Left cardiac atrium (tissue), 4 donors: ENCODE measurements around the gene C1QTNF8. TPM values are rescaled to one million over a fixed set of nuclear protein-coding genes. Genes with fewer than 3 reads are reported as not detected.
A peak's percentile ranks its signal among the peaks of the same experiment; 100 is the strongest.
"Not testable (repeated sequence)": the region's sequence is repeated elsewhere in the genome, so short reads cannot be mapped to it uniquely, and the experiment has no call there.

Source experiments
- ATAC-seq, 2 donors: fragments of 200-7000 bp; cut with Tn5 transposase; one replicate each; pipeline ENCODE4 v1.9.1; 2020; ENCODE audit warnings: mild to moderate bottlenecking in 2 of 2, moderate library complexity in 2 of 2
- DNase-seq: peaks from one replicate; pipeline ENCODE4 v3.0.0-alpha.2; 2020
- intact Hi-C, 2 donors: fragments of 100-400 bp; cut with DNase I; formaldehyde crosslinking; loops; one replicate each; pipeline versions ENCODE4 v1.14.1 to v1.15.1; 2022 to 2023
- total RNA-seq, 2 donors: library from RNA; stranded (reverse); fragmentation: NEBNext Ultra II Directional; extraction: Animal tissue kit (Norgen Biotek cat#: 25700); gene quantifications; one replicate each; pipeline ENCODE4 v1.2.1, GENCODE V29; 2021
- donor health status: DM: no; HTN: yes; CAD: no.
- donor health status: DM: no; HTN: yes; CAD: no; lungs with severe emphysema.
- donor health status: DM: yes; HTN: yes; CAD: no.
- donor health status: Dilated cardiomyopathy.

Gene C1QTNF8
- total RNA-seq, 2 donors from 2014 or later, result not detected

GRCh38 chr16:1098266-1098991 is 2.4 kb upstream of the C1QTNF8 start:
- DNase-seq, result no peak
- intact Hi-C loops, result no loop called here
- ATAC-seq, result peak; percentile 17 to 22

- ATAC-seq, result peak; percentile 86 to 93
- intact Hi-C loops, result no loop called here
- peak; percentile 78 for DNase-seq
Measured at GRCh38 chr16:1097800-1098199, 1.8 kb upstream of the C1QTNF8 start.

DNA sequence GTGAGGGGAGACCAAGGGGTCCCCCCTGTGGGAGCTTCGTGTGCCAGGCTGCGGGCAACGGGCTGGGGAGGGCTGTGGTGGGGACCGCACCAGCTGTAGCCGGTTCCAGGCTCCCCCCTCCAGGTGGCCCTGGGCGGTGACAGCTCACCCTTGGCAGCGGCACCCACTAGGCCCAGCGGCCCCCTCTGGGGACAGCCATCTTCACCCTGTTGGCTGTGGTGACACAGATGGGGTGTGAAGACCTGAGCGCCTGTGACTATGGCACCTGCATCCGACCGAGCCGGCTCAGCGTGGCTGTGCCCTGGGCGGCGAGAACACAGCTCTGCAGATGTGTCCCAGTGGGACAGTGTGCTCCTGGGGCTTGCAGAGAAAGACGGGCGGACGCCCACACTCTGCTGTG is 1.1 kb upstream of the C1QTNF8 start:
- DNase-seq, result no peak
- intact Hi-C loops, result no loop called here
- peak; percentile 14 to 18 for ATAC-seq

DNA sequence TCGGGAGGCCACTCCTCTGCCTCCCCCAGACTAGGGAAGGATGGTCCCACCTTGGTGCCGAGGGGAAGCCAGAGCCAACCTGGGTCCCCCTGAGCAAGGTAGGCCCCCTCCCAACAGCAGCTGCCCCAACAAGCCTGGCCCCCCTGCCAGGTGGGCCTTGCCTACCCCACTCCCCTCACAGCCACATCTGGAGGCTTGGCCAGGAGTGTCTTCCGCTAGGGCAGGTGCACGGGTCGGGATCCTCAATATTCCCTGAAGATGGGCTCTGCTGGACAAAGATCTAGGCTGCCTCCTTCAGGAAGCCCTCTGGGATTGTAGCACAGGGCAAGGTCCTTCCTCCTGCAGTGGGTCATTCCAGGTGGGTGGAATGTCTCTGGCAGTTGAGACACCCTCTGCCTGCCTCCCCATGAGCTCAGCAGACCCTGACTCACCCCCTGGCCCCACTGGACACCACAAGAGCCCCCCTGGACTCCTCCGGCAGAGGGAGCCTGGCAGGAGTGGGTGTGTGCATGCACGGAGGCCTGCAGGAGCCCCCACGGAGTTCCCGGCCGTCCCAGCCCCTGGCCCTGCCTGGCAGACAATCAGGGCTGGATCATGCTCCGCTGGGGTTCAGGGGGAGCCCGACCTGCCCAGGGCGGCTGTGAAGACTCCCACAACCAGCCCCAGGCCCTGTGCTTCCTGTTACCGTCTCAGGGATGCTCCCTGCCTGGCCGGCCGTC is 435 bp downstream of the C1QTNF8 start:
- intact Hi-C loops, result no loop called here
- DNase-seq (no peak), ATAC-seq (no peak)

GRCh38 chr16:1094601-1095449 is 1.2 kb downstream of the C1QTNF8 start:
- DNase-seq (no peak), ATAC-seq (no peak)
- intact Hi-C loops, result no loop called here

DNA sequence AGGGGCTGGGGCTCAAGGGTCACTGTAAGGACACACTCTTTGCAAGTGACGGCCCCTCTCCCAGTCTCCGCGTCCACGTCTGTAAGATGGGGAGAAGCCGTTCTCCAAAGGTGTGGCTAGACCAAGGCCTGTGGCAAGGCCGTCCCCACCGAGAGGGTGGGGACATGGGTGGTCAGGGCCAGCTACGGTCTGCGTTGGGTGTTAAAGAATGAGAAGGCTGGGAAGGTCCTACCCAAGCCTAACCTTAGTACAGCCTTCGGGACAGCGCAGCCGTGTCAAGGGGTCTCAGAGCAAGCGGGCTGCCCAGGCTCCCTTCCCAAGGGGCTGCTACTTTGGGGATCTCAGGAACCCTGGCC is 1.9 kb downstream of the C1QTNF8 start:
- intact Hi-C loops, result no loop called here
- ATAC-seq (no peak), DNase-seq (no peak)

DNA sequence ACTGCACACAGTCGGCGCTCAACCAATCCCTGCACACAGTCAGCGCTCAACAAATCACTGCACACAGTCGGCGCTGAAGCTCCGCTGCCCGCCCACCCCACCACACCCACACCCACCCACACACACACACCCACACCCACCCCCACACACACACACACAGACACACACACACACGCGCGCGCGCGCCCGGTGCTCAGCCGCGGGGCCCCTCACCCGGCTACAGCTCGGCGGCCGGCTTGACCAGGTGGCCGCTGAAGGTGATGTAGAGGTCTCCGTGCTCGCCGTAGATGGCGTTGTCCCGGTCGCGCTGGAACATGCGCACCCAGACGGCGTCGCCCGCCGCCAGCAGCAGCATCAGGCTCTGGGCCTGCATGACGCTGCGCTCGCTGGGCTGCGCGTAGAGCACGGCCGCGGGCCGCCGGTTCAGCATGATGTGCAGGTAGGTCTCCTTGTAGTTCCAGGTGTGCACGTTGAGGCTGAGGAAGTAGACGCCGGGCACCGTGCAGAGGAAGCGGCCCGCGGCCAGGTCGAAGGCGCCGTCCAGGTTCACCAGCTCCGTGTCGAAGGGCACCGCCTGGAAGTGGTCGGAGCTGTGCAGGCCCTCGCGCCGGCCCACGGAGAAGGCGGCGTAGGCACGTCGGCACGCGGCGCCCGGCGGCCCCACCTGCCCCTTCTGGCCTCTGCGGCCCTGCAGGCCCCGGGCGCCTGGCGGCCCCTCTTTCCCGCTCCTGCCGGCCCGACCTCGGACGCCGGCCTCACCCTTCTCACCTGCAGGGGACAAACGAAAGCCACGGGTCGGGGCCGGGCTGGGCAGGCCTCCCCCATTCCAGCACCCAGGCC is 2.5 kb downstream of the C1QTNF8 start:
- ATAC-seq, result no peak
- intact Hi-C loops, result no loop called here
- DNase-seq, result no peak

DNA sequence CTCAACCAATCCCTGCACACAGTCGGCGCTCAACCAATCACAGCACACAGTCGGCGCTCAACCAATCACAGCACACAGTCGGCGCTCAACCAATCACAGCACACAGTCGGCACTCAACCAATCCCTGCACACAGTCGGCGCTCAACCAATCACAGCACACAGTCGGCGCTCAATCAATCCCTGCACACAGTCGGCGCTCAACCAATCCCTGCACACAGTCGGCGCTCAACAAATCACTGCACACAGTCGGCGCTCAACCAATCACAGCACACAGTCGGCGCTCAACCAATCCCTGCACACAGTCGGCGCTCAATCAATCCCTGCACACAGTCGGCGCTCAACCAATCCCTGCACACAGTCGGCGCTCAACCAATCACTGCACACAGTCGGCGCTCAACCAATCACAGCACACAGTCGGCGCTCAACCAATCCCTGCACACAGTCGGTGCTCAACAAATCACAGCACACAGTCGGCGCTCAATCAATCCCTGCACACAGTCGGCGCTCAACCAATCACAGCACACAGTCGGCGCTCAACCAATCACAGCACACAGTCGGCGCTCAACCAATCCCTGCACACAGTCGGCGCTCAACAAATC is 3.3 kb downstream of the C1QTNF8 start:
- DNase-seq, intact Hi-C loops, ATAC-seq: not testable (repeated sequence)

DNA sequence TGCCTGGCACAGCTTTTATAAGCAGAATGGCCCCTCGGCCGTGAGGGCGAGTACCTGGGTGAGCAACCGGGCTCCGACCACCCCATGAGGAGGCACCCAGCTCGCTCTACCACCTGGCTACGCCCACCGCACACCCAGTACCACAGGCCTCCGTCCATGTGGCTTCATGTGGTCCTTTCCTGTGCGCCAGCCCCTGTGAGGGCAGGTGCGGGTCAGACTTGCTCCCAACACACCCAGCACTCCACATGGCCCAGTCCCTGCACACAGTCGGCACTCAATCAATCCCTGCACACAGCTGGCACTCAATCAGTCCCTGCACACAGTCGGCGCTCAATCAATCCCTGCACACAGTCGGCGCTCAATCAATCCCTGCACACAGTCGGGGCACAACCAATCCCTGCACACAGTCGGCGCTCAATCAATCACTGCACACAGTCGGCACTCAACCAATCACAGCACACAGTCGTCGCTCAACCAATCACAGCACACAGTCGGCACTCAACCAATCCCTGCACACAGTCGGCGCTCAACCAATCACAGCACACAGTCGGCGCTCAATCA is 4.0 kb downstream of the C1QTNF8 start:
- intact Hi-C loops, result no loop called here
- DNase-seq, result no peak
- no peak for ATAC-seq

GRCh38 chr16:1090620-1091587 is 5.1 kb downstream of the C1QTNF8 start:
- intact Hi-C loops, result no loop called here
- DNase-seq, result no peak
- ATAC-seq, result peak in 1 of 2 donors; percentile 41

DNA sequence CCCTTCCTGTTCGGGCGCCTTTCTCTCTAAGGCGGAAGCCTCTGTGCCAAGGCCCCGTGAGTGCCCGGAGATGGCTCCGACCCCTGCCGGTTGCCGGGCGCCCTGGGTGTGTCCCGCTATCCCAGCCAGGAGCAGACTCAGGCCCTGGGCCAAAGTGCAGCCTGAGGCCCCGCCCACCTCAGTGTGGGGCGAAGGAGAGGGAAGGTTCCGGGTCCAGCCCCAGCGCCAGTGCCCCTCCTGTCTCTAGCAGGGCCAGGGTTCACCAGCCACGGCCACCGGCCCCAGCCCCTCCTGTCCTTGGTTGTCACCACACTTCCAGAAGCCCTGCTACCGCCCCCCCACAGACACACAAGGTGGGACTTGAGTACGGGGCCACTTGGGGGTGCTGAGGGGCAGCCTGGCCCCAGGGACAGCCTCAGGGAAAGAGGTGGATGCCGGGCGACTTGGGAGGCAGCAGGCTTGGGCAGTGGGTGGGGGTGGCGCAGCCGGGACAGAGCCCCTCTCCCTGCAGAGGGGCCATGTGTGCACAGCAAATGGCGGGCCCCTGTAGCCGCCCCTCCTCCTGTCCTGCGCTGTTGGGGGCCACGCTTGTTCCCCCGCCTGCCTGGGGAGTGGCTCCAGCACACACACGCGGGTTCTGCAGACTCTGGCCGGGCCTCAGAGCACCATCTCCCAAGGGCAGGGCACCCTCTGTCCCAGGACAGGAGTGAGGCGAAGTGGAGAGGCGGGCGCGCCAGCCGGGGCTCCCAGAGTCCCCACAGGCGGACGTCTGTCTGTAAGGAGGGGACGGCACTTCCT is 6.0 kb downstream of the C1QTNF8 start:
- ATAC-seq, result peak; percentile 84 to 92
- peak; percentile 72 for DNase-seq
- intact Hi-C loops, result no loop called here

GRCh38 chr16:1089439-1089821 is 6.6 kb downstream of the C1QTNF8 start:
- intact Hi-C loops, result no loop called here
- ATAC-seq (peak in 1 of 2 donors; percentile 79), DNase-seq (no peak)

GRCh38 chr16:1088295-1089170 is 7.5 kb downstream of the C1QTNF8 start:
- no peak for ATAC-seq
- no peak for DNase-seq
- intact Hi-C loops, result no loop called here

GRCh38 chr16:1086443-1086842 is 9.6 kb downstream of the C1QTNF8 start:
- ATAC-seq, intact Hi-C loops, DNase-seq: not testable (repeated sequence)

DNA sequence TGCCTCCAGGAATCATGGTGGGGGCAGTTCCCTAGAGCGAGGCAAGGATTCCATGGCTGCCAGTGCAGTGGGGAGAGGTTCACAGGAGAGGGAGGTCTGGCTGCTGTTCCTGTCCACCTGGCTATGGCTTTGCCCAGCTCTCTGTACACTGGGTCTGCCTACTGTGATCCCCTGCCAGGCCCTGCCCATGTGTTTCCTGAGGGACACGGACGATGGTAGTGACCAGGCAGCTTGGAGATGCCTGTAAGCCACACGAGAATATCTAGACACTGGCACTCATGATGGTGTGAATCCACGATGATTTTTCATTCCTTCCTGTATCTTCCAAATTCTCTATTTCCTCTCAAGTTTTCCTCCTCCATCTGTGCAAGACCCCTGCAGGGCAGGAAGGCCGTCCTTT is 11.1 kb downstream of the C1QTNF8 start:
- ATAC-seq, result no peak
- intact Hi-C loops, result no loop called here
- DNase-seq, result no peak
